GM18508 (cell line): ENCODE data around the gene MUC4.
"Not testable (repeated sequence)": the region's sequence is repeated elsewhere in the genome, so short reads cannot be mapped to it uniquely, and the experiment has no call there.

ENCODE experiments used
- ATAC-seq: cut with Tn5 transposase; IDR thresholded peaks from one replicate; pipeline ENCODE4 v1.9.1; 2021; ENCODE audit warnings: moderate number of reproducible peaks; ENCODE audit not compliant: insufficient read depth, unreplicated experiment

The MUC4 gene

DNA sequence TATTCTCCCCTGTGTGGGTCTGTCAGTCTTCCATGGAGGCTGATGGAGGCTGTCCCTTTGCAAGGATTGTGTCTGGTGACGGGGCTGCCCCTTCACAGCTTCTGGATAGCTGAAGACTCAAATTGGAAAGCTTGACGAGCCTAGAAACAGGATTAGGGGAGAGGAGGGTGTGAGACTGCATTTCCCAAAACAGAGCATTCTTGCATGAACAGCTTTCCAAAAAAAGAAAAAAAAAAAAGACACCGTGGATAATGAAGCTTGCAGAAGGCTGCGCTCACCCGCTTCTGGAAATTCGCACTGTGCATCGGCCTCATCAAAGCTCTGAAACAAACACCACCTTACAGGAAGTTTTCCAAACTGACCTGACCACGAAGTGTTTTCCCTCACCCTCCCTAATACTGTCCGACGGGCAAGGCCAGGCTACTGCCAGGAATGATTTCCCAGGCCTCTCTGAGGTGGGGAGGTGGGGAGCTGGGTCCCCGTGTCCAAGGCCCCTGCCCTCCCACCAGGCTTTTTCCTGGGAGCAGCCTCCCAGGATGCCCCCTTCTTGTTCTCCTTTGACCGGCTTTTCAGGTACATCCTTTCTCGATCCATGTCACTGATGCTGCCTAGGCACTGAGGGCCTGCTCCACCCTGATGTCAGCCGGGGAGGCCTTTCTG, 24.9 kb upstream of the MUC4 start:
- ATAC-seq, result no peak

DNA sequence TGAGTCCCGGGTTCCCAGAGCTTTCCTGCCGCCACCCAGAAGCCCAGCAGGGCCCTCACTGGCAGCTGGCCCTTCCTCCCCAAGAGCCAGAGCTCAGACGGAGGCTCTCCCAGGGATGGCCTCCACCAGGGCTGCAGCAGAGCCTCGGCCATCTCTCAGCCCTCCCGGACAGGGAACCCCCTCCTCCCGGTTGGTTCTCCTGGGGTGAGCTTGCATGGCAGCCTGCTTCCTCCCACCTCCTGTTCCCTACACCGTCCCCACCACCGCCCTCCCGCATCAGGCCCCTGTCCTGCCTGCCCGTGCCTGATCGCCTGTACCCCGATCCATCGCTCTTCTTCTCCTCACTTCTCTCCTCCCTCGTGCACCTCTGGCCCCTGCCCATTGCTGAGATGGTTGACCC, 24.1 kb upstream of the MUC4 start:
- no peak for ATAC-seq

DNA sequence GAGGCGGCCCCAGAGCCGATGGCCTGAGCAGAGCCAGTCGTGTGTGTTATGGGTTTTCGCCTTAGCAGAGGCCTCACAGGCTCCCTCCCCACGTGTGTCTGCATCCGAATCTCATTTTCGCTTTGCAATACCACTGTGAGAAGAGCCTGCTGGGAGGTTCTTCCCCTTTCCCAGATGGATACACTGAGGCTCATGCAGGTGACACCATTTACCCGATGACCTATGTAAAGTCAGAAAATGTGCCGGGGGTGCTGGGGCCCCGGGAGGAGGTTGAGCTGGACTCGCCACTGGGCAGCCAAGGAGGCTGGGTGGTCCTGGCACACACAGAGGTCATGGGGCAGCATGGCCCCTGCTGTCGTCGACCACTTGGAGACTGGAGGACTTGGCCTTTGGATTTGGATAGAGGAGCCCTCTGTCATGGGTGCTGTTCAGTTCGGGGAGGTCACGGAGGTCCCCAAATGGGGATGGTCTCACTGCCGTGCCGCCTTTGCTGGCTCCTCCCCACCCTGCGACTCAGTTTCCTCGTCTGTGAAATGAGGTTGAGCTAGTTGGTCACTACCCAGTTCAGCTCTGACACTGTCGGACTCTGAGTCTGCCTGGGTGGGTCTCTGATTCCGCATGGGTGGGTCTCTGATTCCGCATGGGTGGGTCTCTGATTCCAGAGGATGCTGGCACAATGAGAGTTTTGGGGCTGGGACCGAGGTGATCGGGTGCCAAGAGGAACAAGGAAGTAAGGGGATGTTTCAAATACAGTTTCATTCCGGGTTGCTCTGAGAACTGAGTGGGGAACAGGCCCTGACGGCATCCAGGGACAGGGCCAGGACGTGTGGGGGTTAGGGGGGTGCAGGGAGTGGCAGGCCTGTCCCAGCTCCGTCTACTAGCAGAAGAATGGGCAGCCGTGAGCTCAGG, 23.2 kb upstream of the MUC4 start:
- no peak for ATAC-seq

DNA sequence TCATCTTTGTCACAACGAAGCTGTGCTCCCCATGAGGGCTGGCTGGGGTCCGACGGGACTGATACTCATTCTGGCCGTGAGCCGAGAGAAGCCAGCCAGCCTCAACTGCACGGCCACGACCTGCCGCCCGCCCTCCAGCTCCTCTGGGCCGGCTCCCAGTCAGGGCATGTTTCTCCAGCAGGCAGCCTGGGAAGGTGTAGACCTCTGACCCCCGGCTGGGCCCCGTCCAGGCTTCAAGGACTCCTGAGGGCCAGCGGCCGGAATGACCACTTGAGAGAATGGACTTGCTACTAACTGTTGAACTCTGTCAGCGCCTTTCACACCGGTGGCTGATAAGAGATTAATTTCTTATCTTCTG, 18.1 kb upstream of the MUC4 start:
- ATAC-seq, result no peak

DNA sequence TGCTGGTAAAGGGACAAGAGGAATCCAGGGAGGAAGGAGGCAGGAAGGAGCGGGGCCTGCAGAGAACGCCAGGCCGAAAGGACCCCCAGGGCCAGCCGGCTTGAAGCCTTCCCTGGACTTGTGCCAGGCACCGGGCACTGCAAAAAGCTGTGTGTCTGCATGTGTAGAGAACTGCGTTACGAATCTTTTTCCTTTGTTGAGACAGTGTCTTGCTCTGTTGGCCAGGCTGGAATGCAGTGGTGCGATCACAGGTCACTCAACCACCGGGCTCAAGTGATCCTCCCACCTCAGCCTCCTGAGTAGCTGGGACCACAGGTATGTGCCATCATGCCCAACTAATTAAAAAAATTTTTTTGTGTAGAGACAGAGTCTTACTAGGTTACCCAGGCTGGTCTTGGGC, 17.0 kb upstream of the MUC4 start:
- no peak for ATAC-seq

DNA sequence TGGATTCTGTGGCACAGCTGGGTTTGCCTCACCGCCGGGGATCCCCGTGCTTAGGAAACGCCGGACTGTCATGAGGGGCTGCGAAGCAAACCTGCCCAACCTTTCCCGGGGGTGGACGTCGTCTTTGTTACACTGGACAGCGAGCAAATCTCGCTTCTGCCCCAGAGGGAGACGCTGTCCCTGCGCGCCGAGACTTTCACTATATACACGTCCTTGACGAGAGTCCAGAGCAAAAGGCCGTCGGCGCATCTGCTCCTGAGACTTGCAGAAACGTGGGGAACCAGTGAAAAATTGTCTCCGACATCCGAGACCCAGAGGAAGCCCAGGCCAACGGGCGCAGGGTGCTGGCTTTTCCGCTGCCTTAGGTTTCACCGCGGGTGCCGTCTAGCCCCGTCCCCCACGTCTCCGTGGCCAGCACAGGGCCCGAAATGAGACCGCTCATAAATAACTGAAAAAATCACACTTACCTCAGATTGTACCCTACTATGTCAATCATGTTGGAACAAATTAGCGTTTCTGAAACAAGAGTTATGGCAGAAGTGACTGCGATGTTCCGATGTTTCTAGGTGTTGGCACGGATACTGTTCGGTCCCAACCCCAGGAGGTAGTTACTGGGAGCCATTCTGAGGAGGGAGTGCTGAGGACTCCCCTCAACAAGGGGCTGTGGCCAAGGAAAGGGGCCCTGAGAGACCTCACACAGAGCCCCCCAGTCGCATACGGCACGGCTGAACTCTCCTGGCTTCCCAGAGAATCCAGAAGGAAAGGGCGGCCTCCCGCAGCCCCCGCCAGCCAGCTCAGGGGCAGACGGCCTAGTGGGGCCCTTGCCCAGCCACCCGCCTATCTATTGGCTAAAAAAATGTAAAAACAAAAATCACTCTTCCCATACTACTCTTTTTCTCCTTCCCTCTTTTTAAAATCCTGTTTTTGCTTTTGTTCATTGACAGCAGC, 14.4 kb upstream of the MUC4 start:
- ATAC-seq, result no peak

DNA sequence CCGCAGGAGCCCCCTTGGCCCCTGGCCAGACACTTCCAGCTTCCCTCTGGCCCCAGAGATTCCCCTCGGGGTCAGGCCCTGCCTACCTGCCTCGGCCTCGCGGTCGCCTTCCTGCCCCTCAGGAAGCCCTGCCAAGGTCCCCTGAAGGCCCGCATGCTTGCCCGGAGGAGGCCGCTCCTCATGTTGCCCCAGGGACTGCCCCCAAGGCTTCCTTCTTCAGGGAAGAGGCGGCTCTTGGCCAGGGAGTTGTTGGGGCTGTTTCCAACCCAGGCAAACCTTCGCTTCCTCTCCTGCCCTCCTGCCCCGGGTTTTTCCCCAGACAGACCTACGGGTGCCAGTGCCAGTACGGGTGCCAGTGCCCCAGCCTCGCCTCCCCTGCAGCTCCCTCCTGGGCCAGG, 13.5 kb upstream of the MUC4 start:
- ATAC-seq, result no peak

DNA sequence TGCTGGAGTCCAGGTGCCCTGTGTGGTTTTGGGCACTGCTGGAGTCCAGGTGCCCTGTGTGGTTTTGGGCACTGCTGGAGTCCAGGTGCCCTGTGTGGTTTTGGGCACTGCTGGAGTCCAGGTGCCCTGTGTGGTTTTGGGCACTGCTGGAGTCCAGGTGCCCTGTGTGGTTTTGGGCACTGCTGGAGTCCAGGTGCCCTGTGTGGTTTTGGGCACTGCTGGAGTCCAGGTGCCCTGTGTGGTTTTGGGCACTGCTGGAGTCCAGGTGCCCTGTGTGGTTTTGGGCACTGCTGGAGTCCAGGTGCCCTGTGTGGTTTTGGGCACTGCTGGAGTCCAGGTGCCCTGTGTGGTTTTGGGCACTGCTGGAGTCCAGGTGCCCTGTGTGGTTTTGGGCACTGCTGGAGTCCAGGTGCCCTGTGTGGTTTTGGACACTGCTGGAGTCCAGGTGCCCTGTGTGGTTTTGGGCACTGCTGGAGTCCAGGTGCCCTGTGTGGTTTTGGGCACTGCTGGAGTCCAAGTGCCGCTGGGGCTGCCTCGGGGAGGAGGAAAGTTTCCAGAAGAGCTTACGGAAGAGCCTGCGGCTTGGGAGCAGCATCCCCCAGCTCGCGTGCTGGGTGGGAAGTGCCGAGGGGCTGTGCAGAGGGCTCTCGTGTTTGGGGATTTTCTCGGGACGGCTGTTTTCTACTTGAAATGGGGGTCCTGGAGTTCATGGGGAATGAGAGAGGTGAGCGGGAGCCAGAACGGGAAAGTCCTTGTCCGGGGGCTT, 12.9 kb upstream of the MUC4 start:
- ATAC-seq, result not testable (repeated sequence)

DNA sequence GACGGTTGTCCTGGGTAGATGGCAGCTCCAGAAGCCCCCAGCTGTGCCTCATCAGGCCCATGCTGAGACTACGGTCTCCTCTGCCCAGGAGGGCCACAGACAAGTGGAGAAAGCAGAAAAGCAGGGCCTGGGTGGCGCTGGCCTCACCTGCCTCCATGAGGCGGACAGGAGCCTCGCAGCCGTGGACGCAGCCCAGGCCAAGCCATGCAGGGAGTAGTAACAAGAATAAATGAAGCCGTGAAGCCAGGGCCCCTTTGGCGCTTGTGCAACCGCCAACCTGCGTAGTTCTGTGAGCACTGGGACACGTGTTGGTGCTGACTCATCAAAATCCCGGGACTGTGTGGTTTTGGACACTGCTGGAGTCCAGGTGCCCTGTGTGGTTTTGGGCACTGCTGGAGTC, 12.3 kb upstream of the MUC4 start:
- no peak for ATAC-seq

DNA sequence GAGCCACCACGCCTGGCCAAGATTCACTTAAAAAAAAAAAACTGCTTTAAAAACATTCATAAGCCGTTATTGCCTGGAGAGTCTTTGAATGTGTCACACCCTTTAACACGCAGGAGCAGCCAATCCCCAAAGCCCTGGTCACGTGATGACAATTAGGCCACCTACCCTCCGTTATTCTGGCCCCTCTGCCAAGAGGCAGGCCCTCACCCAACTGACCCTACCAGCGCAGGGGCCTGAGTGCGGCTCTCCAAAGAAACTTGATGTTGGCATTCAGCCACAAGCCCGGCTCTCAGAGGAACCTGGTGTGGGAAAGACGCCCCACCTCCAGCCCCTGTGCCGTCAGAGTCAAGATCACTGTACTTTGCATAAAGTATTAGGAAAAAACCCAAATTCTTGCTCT, 11.6 kb upstream of the MUC4 start:
- no peak for ATAC-seq

DNA sequence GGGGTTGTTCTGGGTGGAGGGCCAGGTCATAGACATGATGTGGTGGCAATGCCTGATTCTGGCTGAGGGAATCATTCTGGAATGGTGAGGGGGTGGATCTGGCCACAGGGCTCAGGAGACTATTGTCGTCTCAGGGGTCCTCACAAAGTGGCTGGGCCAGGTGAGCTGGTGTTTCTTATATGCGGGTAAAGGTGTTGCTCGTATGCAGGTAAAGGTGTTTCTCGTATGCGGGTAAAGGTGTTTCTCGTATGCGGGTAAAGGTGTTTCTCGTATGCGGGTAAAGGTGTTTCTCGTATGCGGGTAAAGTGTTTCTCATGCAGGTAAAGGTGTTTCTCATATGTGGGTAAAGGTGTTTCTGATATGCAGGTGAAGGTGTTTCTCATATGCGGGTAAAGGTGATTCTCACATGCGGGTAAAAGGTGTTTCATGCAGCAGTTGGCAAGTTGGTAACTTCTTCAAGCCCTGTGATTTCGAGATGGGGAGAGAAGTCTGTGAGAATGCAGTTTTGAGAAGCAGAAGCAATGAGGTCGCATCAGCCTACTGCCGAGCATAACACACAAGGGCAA, 10.5 kb upstream of the MUC4 start:
- no peak for ATAC-seq

DNA sequence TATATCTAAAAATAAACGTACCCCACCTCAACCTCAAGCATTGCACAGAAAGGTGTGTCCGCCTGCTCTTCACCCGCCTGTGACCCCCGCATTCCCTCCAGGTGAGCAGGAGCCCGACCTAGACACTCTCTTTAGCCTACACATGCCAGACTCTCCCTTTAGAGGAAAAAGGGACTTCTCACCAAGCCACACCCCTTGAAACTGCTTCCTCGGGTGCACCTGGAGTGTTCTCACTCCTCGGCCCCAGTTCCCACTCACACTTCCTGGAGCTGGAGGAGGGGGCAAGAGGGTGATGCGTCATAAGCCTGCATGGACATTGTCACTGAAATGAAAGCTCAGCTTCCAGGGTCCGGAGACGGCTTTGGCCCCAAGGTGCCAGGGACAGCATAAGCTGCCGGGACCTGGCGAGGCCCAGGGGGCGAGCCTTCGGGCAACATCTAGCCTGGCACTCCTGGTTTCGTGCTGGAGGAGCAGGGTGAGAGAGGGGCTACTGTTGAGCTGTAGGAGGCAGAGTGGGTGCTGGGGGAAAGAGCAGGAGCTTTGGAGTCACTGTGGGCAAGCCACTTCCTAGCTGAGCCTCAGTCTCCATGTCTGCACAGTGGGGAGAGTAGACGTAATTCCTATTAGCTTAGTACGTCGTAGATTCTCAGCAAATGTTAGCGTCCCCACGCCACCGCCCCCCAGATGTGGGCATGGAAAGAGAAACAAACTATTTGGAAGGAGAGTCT, 9.8 kb upstream of the MUC4 start:
- ATAC-seq, result no peak

DNA sequence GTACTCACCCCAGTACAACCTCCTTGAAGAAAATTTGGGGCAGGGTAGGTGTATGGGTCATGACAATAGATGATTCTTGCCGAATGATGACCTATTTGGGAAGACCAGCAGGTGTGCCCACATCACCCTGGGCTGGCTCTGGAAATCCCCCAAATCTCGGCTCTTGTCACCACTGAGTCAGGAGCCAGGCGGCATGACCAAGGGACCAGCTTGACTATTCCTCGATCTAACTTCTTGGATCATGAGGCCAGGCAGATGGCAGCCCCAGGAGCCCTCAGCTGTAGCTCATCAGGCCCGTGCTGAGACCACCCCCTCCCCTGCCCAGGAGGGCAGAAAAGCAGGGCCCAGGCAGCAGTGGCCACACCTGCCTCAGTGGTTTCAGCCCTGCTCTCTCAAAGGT, 9.2 kb upstream of the MUC4 start:
- ATAC-seq, result no peak

DNA sequence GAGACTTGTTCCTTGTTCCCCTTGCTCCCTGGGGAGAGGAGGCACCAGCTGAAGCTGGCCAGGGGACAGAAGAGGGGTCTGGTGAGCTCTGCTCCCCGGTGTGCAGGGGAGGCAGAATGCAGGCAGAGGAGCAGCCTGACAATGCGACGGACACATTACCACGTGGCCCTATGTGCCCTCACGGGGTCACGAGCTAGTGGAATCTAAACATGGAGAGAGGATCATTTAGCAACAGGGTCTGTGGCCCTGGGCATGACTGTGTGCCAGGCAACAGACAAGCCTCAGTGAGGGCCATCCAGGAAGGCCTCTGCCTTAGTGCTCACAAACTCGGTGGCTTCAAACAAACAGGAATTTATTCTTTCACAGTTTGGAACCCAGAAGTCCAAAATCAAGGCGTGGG, 8.5 kb upstream of the MUC4 start:
- ATAC-seq, result no peak

DNA sequence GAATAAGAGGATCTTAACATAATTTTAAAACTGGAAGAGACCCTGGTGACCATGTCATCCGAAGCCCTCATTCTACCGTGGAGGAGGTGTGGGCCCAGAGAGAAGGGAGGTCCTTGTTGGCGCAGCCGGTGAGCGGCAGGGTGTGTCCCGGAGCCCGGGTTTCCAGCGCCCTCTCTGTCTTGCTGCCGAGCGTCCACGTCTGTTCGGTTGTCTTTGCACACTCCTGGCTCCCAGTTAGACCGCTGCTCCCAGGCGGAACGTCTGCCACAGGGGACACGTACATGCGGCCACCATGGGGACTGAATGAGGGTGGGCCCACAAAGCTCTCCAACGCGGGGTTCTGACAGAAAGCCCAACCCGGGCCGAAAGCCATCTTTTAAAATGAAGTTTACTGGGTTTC, 6.6 kb upstream of the MUC4 start:
- ATAC-seq, result no peak

DNA sequence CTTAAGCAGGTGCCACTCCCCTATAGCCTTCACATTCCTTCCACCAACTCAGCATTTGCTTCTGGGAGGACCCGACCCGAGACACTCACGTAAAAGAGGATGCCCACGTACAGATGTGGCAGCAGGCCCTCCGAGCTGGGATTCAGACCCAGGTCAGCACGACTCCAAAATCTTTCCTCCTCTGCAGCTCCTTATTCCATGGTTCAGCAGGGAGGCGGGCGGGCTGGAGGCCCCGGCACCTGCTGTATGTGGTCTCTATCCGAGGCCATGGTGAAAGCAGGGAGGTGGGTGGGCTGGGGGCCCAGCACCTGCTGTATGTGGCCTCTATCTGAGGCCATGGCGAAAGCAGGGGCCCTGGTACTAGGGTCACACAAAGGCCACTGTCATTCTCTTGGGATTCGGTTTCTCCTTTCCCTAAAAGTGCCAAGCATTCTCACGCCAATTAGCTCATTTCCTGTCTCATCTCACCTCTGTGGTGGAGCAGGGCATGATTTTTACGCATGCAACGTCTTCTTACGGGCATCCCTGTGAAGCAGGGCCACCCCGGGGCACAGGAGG, 5.9 kb upstream of the MUC4 start:
- ATAC-seq, result no peak

DNA sequence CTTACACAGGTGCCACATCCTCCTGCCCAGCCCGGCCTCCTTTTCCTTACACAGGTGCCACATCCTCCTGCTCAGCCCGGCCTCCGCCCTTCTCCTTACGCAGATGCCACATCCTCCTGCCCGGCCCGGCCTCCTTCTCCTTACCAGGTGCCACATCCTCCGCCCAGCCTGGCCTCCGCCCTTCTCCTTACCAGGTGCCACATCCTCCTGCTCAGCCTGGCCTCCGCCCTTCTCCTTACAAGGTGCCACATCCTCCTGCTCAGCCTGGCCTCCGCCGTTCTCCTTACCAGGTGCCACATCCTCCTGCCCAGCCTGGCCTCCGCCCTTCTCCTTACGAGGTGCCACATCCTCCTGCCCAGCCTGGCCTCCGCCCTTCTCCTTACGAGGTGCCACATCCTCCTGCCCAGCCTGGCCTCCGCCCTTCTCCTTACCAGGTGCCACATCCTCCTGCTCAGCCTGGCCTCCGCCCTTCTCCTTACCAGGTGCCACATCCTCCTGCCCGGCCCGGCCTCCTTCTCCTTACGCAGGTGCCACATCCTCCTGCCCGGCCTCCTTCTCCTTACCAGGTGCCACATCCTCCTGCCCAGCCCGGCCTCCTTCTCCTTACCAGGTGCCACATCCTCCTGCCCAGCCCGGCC, 4.7 kb upstream of the MUC4 start:
- not testable (repeated sequence) for ATAC-seq

DNA sequence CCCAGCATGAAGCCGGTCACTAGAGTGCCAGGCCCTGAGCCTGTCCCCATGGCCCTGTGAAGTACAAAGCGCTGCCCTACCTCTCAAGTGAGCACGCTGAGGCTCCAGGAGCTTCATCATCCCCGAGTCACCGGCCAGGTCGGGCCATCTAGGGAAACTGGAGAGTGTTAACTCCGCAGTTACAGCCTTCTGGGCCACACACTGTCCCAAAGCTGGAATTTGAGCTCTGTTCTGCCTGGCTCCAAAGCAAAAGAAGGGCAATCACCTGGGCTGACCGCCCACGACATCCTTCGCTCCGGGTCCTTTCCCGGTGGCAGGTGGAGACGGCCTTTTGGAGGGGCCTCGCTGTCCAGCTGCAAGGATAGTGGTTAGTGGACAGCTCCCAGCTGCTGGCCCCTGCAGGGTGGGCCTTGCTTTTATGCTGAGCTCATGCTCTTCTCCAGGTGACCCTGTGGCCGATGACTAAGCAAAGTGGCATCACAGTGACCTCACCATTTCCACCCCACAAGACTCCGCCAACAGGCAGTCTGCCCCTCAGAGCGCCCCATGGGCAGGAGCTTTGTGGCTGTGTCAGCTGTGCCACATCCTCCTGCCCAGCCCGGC, 3.5 kb upstream of the MUC4 start:
- no peak for ATAC-seq
